Gastrocnemius medialis (tissue), 4 donors: Measurements from ENCODE around the gene LDLRAD4. TPM values are rescaled to one million over a fixed set of nuclear protein-coding genes. Genes with fewer than 3 reads are reported as not detected.

Experiments used
- ATAC-seq, 2 donors: fragments of 150-250 bp; one replicate each; pipeline ENCODE4 v1.9.1; 2016
- DNase-seq, 2 donors: peaks; one replicate each; pipeline ENCODE4 v3.0.0-alpha.2; 2019
- H3K27ac ChIP-seq, 4 donors: fragments of 200-600 bp; sonication (generic); 1 replicate in 1 of 4; 2 replicates in 3 of 4; pipeline ENCODE4 v1.5.1; 2016 to 2018; ENCODE audit warnings: mild to moderate bottlenecking in 2 of 4, moderate library complexity in 1 of 4
- H3K27me3 ChIP-seq, 3 donors: fragments of 200-600 bp; sonication (generic) in 2 of 3; 1 replicate in 1 of 3; 2 replicates in 2 of 3; pipeline versions ENCODE4 v1.5.1 to v1.6.0; 2016 to 2019; ENCODE audit warnings: mild to moderate bottlenecking in 1 of 3, moderate library complexity in 1 of 3
- H3K36me3 ChIP-seq, 2 donors: fragments of 200-600 bp; sonication (generic) in 1 of 2; one replicate each; pipeline ENCODE4 v1.5.1; 2017 to 2018
- H3K4me1 ChIP-seq, 2 donors: fragments of 200-600 bp; sonication (generic) in 1 of 2; one replicate each; pipeline ENCODE4 v1.5.1; 2016 to 2017; ENCODE audit warnings: mild to moderate bottlenecking in 2 of 2
- H3K4me3 ChIP-seq, 4 donors: fragments of 200-600 bp; sonication (generic) in 3 of 4; 1 replicate in 1 of 4; 2 replicates in 3 of 4; pipeline ENCODE4 v1.5.1; 2016 to 2019; ENCODE audit warnings: mild to moderate bottlenecking in 2 of 4
- H3K9me3 ChIP-seq, 3 donors: fragments of 200-600 bp; sonication (generic) in 2 of 3; 1 replicate in 1 of 3; 2 replicates in 2 of 3; pipeline ENCODE4 v1.5.1; 2016 to 2019
- CTCF ChIP-seq, 5 experiments: fragments of 450-650 bp in 3 of 5; fragments of 200-600 bp in 2 of 5; sonication (generic) in 2 of 5; IDR thresholded peaks in 4 of 5; conservative IDR thresholded peaks in 1 of 5; 1 replicate in 4 of 5; 2 replicates in 1 of 5; pipeline ENCODE4 v1.5.1; 2016 to 2019; ENCODE audit warnings: antibody characterized with exemption in 5 of 5, mild to moderate bottlenecking in 3 of 5, moderate library complexity in 3 of 5
- POLR2A ChIP-seq, 2 donors: fragments of 450-650 bp; IDR thresholded peaks; one replicate each; pipeline ENCODE4 v1.6.1; 2017; ENCODE audit warnings: antibody characterized with exemption in 2 of 2, mild to moderate bottlenecking in 2 of 2, moderate library complexity in 2 of 2
- in situ Hi-C, 4 donors: fragments of 200-750 bp; cut with MboI; loops; one replicate each; pipeline versions ENCODE4 v1.15.0 to v1.8.0; 2017; ENCODE audit warnings: low sequenced_read_pairs in 4 of 4
- intact Hi-C: fragments of 100-400 bp; cut with DNase I; formaldehyde crosslinking; loops from one replicate; pipeline ENCODE4 v1.15.1; 2023; ENCODE audit warnings: low total_unique reads
- total RNA-seq, 4 donors: library from RNA; depleted of rRNA; stranded (reverse); fragments of >200 nt; gene quantifications; one replicate each; pipeline versions ENCODE4 v1.1.0 to v1.2.3, GENCODE V29; 2016

LDLRAD4 gene
- total RNA-seq, 4 donors from 2014 or later: 3.9 to 11.1 (median 6.5) TPM

- DNase-seq (no peak), ATAC-seq (no peak)
- intact Hi-C loops: no loop called here
- Histone ChIP-seq H3K9me3 (no peaks in the 10 kb centered on the region), H3K27ac (no peak overlapping the region), H3K4me1 (peaks cover 0 to 8% of the 10 kb centered on the region in 2 donors), H3K27me3 (no peaks in the 10 kb centered on the region), H3K36me3 (no peaks in the 10 kb centered on the region), H3K4me3 (no peak overlapping the region)
- in situ Hi-C loops: loop anchor here in 1 of 4 donors (25.0 kb wide), 1 partner anchor 109 kb away; no protein-coding TSS in a partner anchor
- TF ChIP-seq POLR2A (IDR thresholded peaks at IDR 0.05) (no peak), CTCF (IDR thresholded peaks at IDR 0.05 in 4 of 5, conservative IDR thresholded peaks at IDR 0.05 in 1 of 5) (no peak)
These were observed 134.7 kb downstream of the LDLRAD4 start for GRCh38 chr18:13353084-13353823.

- in situ Hi-C loops: loop anchor here in 1 of 4 donors (25.0 kb wide), 1 partner anchor 108 kb away; no protein-coding TSS in a partner anchor
These were observed 135.8 kb downstream of the LDLRAD4 start for GRCh38 chr18:13354402-13354801.

GRCh38 chr18:13356032-13356431, 137.5 kb downstream of the LDLRAD4 start:
- Histone ChIP-seq H3K27ac (no peak overlapping the region), H3K27me3 (no peaks in the 10 kb centered on the region), H3K36me3 (no peaks in the 10 kb centered on the region), H3K4me3 (no peak overlapping the region), H3K9me3 (no peaks in the 10 kb centered on the region), H3K4me1 (peaks cover 0 to 8% of the 10 kb centered on the region in 2 donors)
- intact Hi-C loops (no loop called here), in situ Hi-C loops (loop anchor here in 1 of 4 donors (25.0 kb wide), 1 partner anchor 106 kb away; no protein-coding TSS in a partner anchor)
- DNase-seq: no peak
- no peak for TF ChIP-seq POLR2A (IDR thresholded peaks at IDR 0.05)
- TF ChIP-seq CTCF (IDR thresholded peaks at IDR 0.05 in 4 of 5, conservative IDR thresholded peaks at IDR 0.05 in 1 of 5): no peak
- ATAC-seq: no peak

More at GRCh38 chr18:13354402-13354801, 135.8 kb downstream of the LDLRAD4 start:
- TF ChIP-seq CTCF (IDR thresholded peaks at IDR 0.05 in 4 of 5, conservative IDR thresholded peaks at IDR 0.05 in 1 of 5) (no peak), POLR2A (IDR thresholded peaks at IDR 0.05) (no peak)
- DNase-seq (no peak), ATAC-seq (no peak)
- intact Hi-C loops: no loop called here
- H3K4me1 ChIP-seq: peaks cover 0 to 8% of the 10 kb centered on the region in 2 donors
- H3K4me3 ChIP-seq: no peak overlapping the region
- H3K36me3 ChIP-seq: no peaks in the 10 kb centered on the region
- H3K27me3 ChIP-seq: no peaks in the 10 kb centered on the region
- H3K27ac ChIP-seq: no peak overlapping the region
- H3K9me3 ChIP-seq: no peaks in the 10 kb centered on the region

- no peak for DNase-seq
- in situ Hi-C loops: loop anchor here in 1 of 4 donors (25.0 kb wide), 1 partner anchor 105 kb away; no protein-coding TSS in a partner anchor
- Histone ChIP-seq H3K27me3 (no peaks in the 10 kb centered on the region), H3K36me3 (no peaks in the 10 kb centered on the region), H3K9me3 (no peaks in the 10 kb centered on the region), H3K4me3 (no peak overlapping the region), H3K27ac (no peak overlapping the region), H3K4me1 (peaks cover 0 to 3% of the 10 kb centered on the region in 2 donors)
- no peak for TF ChIP-seq POLR2A (IDR thresholded peaks at IDR 0.05)
- TF ChIP-seq CTCF (IDR thresholded peaks at IDR 0.05 in 4 of 5, conservative IDR thresholded peaks at IDR 0.05 in 1 of 5): no peak
- ATAC-seq: no peak
- intact Hi-C loops: no loop called here
These were observed 138.7 kb downstream of the LDLRAD4 start for GRCh38 chr18:13357289-13357688.
